Esophagus muscularis mucosa (tissue), 4 donors: ENCODE data around the gene TENM4. TPM values are rescaled to one million over a fixed set of nuclear protein-coding genes. Genes with fewer than 3 reads are reported as not detected.

Experiments used
- DNase-seq: peaks from one replicate; pipeline ENCODE4 v3.0.0-alpha.2; 2017; ENCODE audit errors: extremely low spot score
- H3K27ac ChIP-seq, 4 donors: fragments of 200-600 bp; sonication (generic); replicated peaks in 1 of 4; 1 replicate in 3 of 4; 2 replicates in 1 of 4; pipeline ENCODE4 v1.5.1; 2016 to 2019; ENCODE audit warnings: mild to moderate bottlenecking in 1 of 4
- H3K27me3 ChIP-seq, 4 donors: fragments of 200-600 bp; sonication (generic); one replicate each; pipeline versions ENCODE4 v1.5.1 to v1.6.0; 2016 to 2019
- H3K36me3 ChIP-seq, 4 donors: fragments of 200-600 bp; sonication (generic); one replicate each; pipeline ENCODE4 v1.5.1; 2016 to 2019
- H3K4me1 ChIP-seq, 4 donors: fragments of 200-600 bp; sonication (generic); one replicate each; pipeline ENCODE4 v1.5.1; 2016 to 2019
- H3K4me3 ChIP-seq, 4 donors: fragments of 200-600 bp; sonication (generic); 1 replicate in 2 of 4; 2 replicates in 2 of 4; pipeline ENCODE4 v1.5.1; 2016 to 2019; ENCODE audit warnings: mild to moderate bottlenecking in 4 of 4, moderate library complexity in 1 of 4
- H3K9me3 ChIP-seq, 4 donors: fragments of 200-600 bp; sonication (generic); 1 replicate in 3 of 4; 2 replicates in 1 of 4; pipeline ENCODE4 v1.5.1; 2016 to 2019
- EP300 ChIP-seq: sonication (generic); formaldehyde crosslinking; IDR thresholded peaks from one replicate; pipeline ENCODE4 v1.6.1; 2017; ENCODE audit warnings: antibody characterized with exemption
- POLR2A ChIP-seq: fragments of 450-650 bp; IDR thresholded peaks from one replicate; pipeline ENCODE4 v1.6.1; 2017; ENCODE audit warnings: antibody characterized with exemption, moderate library complexity, mild to moderate bottlenecking, low read depth
- POLR2AphosphoS5 ChIP-seq, 2 donors: sonication (generic); formaldehyde crosslinking; IDR thresholded peaks; one replicate each; pipeline ENCODE4 v1.6.1; 2017; ENCODE audit warnings: antibody characterized with exemption in 2 of 2
- WGBS: methylation state at CpG from one replicate; pipeline ENCODE4 v1.1.5; 2018; 5-methylcytosine and 5-hydroxymethylcytosine counted together
- intact Hi-C: fragments of 100-400 bp; cut with DNase I; formaldehyde crosslinking; loops from one replicate; pipeline ENCODE4 v1.15.1; 2023
- total RNA-seq, 4 donors: library from RNA; depleted of rRNA; stranded (reverse); fragments of >200 nt; gene quantifications; one replicate each; pipeline versions ENCODE4 v1.1.0 to v1.2.1, GENCODE V29; 2016
- TF ChIP-seq, protein P1 (sequence below), 3 experiments: fragments of 200-600 bp in 2 of 3; fragments of 450-650 bp in 1 of 3; sonication (generic) in 2 of 3; IDR thresholded peaks; one replicate each; pipeline ENCODE4 v1.5.1; 2017 to 2019; ENCODE audit warnings: antibody characterized with exemption in 3 of 3, mild to moderate bottlenecking in 2 of 3, moderate library complexity in 1 of 3

The TENM4 gene
- total RNA-seq, 4 donors from 2014 or later = 4.1 to 9.6 (median 8.0) TPM

DNA sequence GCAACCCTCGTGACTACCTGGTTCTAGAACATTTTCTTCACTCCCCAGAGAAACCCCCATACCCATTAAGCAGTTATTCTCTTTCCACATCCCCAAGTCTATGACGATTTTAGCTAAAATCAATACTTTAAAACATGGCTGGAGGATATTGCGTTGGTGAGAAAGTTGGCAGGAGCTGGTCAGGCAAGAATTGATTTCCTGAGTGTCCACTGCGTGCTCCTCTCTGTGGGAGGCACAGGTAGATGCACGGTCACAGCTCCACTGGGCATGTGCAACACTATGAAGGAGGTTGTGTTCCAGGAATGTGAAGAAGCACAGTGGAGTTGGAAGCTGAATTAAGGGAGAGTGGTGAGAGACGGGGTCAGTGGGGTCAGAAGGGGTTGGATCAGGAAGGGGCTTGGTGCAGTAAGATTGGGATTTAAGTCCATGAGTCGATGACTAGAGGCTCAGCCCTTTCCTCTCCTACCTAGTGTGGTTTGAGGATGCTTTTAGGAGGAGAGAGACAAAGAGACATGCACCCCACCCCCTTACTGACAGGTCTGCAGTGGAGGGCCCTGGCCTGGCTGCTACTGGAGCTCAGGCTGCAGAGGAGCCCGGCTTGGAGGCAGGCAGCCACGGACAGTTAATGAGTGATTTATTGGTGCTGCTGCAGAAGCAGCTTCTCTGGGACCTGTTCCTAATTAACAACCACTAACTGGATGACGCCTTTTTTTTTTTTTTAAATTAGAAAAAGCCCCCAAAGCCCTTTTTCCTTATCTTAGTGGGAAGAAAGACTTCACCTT, 395.6 kb downstream of the TENM4 start:
- TF ChIP-seq POLR2A = no peak
- TF ChIP-seq, protein P1, sequence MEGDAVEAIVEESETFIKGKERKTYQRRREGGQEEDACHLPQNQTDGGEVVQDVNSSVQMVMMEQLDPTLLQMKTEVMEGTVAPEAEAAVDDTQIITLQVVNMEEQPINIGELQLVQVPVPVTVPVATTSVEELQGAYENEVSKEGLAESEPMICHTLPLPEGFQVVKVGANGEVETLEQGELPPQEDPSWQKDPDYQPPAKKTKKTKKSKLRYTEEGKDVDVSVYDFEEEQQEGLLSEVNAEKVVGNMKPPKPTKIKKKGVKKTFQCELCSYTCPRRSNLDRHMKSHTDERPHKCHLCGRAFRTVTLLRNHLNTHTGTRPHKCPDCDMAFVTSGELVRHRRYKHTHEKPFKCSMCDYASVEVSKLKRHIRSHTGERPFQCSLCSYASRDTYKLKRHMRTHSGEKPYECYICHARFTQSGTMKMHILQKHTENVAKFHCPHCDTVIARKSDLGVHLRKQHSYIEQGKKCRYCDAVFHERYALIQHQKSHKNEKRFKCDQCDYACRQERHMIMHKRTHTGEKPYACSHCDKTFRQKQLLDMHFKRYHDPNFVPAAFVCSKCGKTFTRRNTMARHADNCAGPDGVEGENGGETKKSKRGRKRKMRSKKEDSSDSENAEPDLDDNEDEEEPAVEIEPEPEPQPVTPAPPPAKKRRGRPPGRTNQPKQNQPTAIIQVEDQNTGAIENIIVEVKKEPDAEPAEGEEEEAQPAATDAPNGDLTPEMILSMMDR (IDR thresholded peaks at IDR 0.05) = no peak
- no peak for TF ChIP-seq EP300
- TF ChIP-seq POLR2AphosphoS5 (IDR thresholded peaks at IDR 0.05) = no peak
- intact Hi-C loops = no loop called here
- 90% methylated on average over 10 of the region's 10 CpGs for WGBS
- DNase-seq = no peak
- no peaks in the 10 kb centered on the region for H3K9me3 ChIP-seq
- H3K4me3 ChIP-seq = no peak overlapping the region
- H3K27ac ChIP-seq = no peak overlapping the region
- H3K36me3 ChIP-seq = no peaks in the 10 kb centered on the region
- no peaks in the 10 kb centered on the region for H3K4me1 ChIP-seq
- H3K27me3 ChIP-seq = no peaks in the 10 kb centered on the region

- DNase-seq = no peak
- Histone ChIP-seq H3K36me3 (no peaks in the 10 kb centered on the region), H3K4me1 (no peaks in the 10 kb centered on the region), H3K4me3 (no peak overlapping the region), H3K9me3 (no peaks in the 10 kb centered on the region), H3K27ac (no peak overlapping the region), H3K27me3 (no peaks in the 10 kb centered on the region)
- 100% methylated on average over 2 of the region's 2 CpGs for WGBS
- TF ChIP-seq POLR2AphosphoS5 (IDR thresholded peaks at IDR 0.05) (no peak), POLR2A (no peak), EP300 (no peak)
- TF ChIP-seq, protein P1 (IDR thresholded peaks at IDR 0.05) = no peak
- intact Hi-C loops = no loop called here
These were observed 396.6 kb downstream of the TENM4 start for GRCh38 chr11:79044201-79044600.

GRCh38 chr11:79043726-79044125, 397.1 kb downstream of the TENM4 start:
- H3K9me3 ChIP-seq = no peaks in the 10 kb centered on the region
- intact Hi-C loops = no loop called here
- WGBS = 78% methylated on average over 3 of the region's 3 CpGs
- TF ChIP-seq POLR2A (no peak), EP300 (no peak)
- no peaks in the 10 kb centered on the region for H3K4me1 ChIP-seq
- no peaks in the 10 kb centered on the region for H3K27me3 ChIP-seq
- no peaks in the 10 kb centered on the region for H3K36me3 ChIP-seq
- no peak overlapping the region for H3K4me3 ChIP-seq
- no peak overlapping the region for H3K27ac ChIP-seq
- DNase-seq = no peak

- TF ChIP-seq, protein P1 (IDR thresholded peaks at IDR 0.05) = no peak
- no peak for TF ChIP-seq EP300
- no peak for TF ChIP-seq POLR2A
- TF ChIP-seq POLR2AphosphoS5 (IDR thresholded peaks at IDR 0.05) = no peak
- intact Hi-C loops = no loop called here
- H3K27me3 ChIP-seq = no peaks in the 10 kb centered on the region
- WGBS = 97% methylated on average over 2 of the region's 2 CpGs
- H3K9me3 ChIP-seq = no peaks in the 10 kb centered on the region
- no peaks in the 10 kb centered on the region for H3K4me1 ChIP-seq
- H3K4me3 ChIP-seq = no peak overlapping the region
- H3K27ac ChIP-seq = no peak overlapping the region
- H3K36me3 ChIP-seq = no peaks in the 10 kb centered on the region
- DNase-seq = no peak
These were observed 398.0 kb downstream of the TENM4 start for GRCh38 chr11:79042824-79043223.

- no peak for DNase-seq
- H3K27me3 ChIP-seq = no peaks in the 10 kb centered on the region
- H3K36me3 ChIP-seq = no peaks in the 10 kb centered on the region
- TF ChIP-seq, protein P1 (IDR thresholded peaks at IDR 0.05) = no peak
- no peak overlapping the region for H3K27ac ChIP-seq
- WGBS = 85% methylated on average over 1 of the region's 1 CpG
- no peak overlapping the region for H3K4me3 ChIP-seq
- no peaks in the 10 kb centered on the region for H3K4me1 ChIP-seq
- intact Hi-C loops = no loop called here
- no peaks in the 10 kb centered on the region for H3K9me3 ChIP-seq
These were observed 400.5 kb downstream of the TENM4 start for GRCh38 chr11:79040348-79040747.
